ENCODE data around the gene SH3BGRL2. TPM values are rescaled to one million over a fixed set of nuclear protein-coding genes. Genes with fewer than 3 reads are reported as not detected.

SH3BGRL2 gene
- total RNA-seq, 1 experiment from 2014 or later, result 11.8 TPM

- Mint-ChIP-seq H3K4me3 (no peak overlapping the region), H3K4me1 (peaks cover 18% of the 10 kb centered on the region in 2 experiments), H3K27me3 (ENCODE audit: low read depth) (no peaks in the 10 kb centered on the region; the same call in 1 of the 2 replicates), H3K9me3 (no peaks in the 10 kb centered on the region), H3K27ac (no peak overlapping the region), H3K36me3 (ENCODE audit: insufficient read depth in 1 of 3, low read depth in 3 of 3) (no peaks in the 10 kb centered on the region)
- Histone ChIP-seq H2BK120ac (ENCODE audit: low read depth, low read length, poor library complexity, severe bottlenecking) (no peak overlapping the region), H3K4ac (ENCODE audit: low read depth, low read length) (no peak overlapping the region), H3K27me3 (ENCODE audit: insufficient read depth, low read length) (no peaks in the 10 kb centered on the region), H3K4me1 (ENCODE audit: insufficient read depth, low read length) (no peaks in the 10 kb centered on the region), H2BK15ac (ENCODE audit: low read depth, low read length) (no peak overlapping the region), H3K79me2 (ENCODE audit: insufficient read depth, low read length) (no peaks in the 10 kb centered on the region), H3T11ph (ENCODE audit: low read length) (no peak overlapping the region), H3K14ac (ENCODE audit: insufficient read depth, low read length) (no peak overlapping the region), H4K8ac (replicated peaks; ENCODE audit: insufficient read length, low read depth, low read length) (no peak overlapping the region), H3K9ac (ENCODE audit: extremely low read depth, insufficient read length, low read length) (no peak overlapping the region), H3K23me2 (ENCODE audit: insufficient read length, low read depth, low read length, poor library complexity, severe bottlenecking) (no peaks in the 10 kb centered on the region), H3K56ac (ENCODE audit: insufficient read length, low read depth, low read length) (no peak overlapping the region), H3K79me1 (ENCODE audit: insufficient read depth, low read depth, low read length, poor library complexity, severe bottlenecking) (no peaks in the 10 kb centered on the region), H2AK5ac (ENCODE audit: insufficient read length, low read length) (no peak overlapping the region), H2BK5ac (ENCODE audit: insufficient read length, low read length) (no peak overlapping the region), H4K5ac (ENCODE audit: insufficient read length, low read depth, low read length) (no peak overlapping the region), H4K20me1 (ENCODE audit: control insufficient read depth, insufficient read depth, insufficient read length) (peaks cover 2% of the 10 kb centered on the region), H4K91ac (ENCODE audit: insufficient read length, low read depth, low read length) (no peak overlapping the region), H3K4me2 (ENCODE audit: insufficient read depth, insufficient read length, low read length) (no peak overlapping the region), H3K9me3 (ENCODE audit: control insufficient read depth, low read depth, low read length) (no peaks in the 10 kb centered on the region), H3K27ac (ENCODE audit: insufficient read length, low read depth, low read length) (no peak overlapping the region), H2AFZ (ENCODE audit: low read length) (no peak overlapping the region), H3K23ac (ENCODE audit: insufficient read length, low read depth, low read length) (no peak overlapping the region), H3K18ac (ENCODE audit: insufficient read length, low read depth, low read length) (no peak overlapping the region), H2BK20ac (ENCODE audit: low read depth, low read length, poor library complexity, severe bottlenecking) (no peak overlapping the region), H2BK12ac (ENCODE audit: insufficient read length, low read depth, low read length) (no peak overlapping the region)
- no peak for DNase-seq
- no CpG with 5 or more reads among the region's 2 CpGs for WGBS (ENCODE audit: extremely low coverage, insufficient read length, low lambda C conversion rate)
- TF ChIP-seq, protein P1, sequence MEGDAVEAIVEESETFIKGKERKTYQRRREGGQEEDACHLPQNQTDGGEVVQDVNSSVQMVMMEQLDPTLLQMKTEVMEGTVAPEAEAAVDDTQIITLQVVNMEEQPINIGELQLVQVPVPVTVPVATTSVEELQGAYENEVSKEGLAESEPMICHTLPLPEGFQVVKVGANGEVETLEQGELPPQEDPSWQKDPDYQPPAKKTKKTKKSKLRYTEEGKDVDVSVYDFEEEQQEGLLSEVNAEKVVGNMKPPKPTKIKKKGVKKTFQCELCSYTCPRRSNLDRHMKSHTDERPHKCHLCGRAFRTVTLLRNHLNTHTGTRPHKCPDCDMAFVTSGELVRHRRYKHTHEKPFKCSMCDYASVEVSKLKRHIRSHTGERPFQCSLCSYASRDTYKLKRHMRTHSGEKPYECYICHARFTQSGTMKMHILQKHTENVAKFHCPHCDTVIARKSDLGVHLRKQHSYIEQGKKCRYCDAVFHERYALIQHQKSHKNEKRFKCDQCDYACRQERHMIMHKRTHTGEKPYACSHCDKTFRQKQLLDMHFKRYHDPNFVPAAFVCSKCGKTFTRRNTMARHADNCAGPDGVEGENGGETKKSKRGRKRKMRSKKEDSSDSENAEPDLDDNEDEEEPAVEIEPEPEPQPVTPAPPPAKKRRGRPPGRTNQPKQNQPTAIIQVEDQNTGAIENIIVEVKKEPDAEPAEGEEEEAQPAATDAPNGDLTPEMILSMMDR (conservative IDR thresholded peaks at IDR 0.05), result no peak
Measured at GRCh38 chr6:79712144-79712543, 81.0 kb downstream of the SH3BGRL2 start.

Measured in H9 (cell line).